Activated naive CD4-positive, alpha-beta T cell treated with anti-CD3 and anti-CD28 coated beads, Interleukin-2, amount 50 U/mL, for 72 hours (primary cell): ENCODE results near the gene ZP3. TPM values are rescaled to one million over a fixed set of nuclear protein-coding genes. Genes with fewer than 3 reads are reported as not detected.
A peak's percentile ranks its signal among the peaks of the same experiment; 100 is the strongest.
"Not testable (repeated sequence)": the region's sequence is repeated elsewhere in the genome, so short reads cannot be mapped to it uniquely, and the experiment has no call there.

Experiments
- ATAC-seq, 2 donors: fragments of 150-1000 bp; cut with Tn5 transposase; 2 replicates each; pipeline ENCODE4 v1.10.0; 2021; ENCODE audit warnings: mild to moderate bottlenecking in 2 of 2, moderate library complexity in 2 of 2
- DNase-seq, 2 donors: peaks; one replicate each; pipeline ENCODE4 v3.0.0; 2021 to 2022; ENCODE audit warnings: low spot score in 2 of 2
- H3K27ac Mint-ChIP-seq, 2 donors: one replicate each; pipeline ENCODE4 v1.8.0; 2022; ENCODE audit warnings: mild to moderate bottlenecking in 2 of 2, mixed read lengths in 2 of 2
- H3K36me3 Mint-ChIP-seq, 2 donors: one replicate each; pipeline ENCODE4 v1.8.0; 2022; ENCODE audit warnings: mixed read lengths in 2 of 2
- H3K9me3 Mint-ChIP-seq, 2 donors: one replicate each; pipeline ENCODE4 v1.8.0; 2022; ENCODE audit warnings: mixed read lengths in 2 of 2
- total RNA-seq, 2 donors: library from RNA; stranded (reverse); gene quantifications; one replicate each; pipeline ENCODE4 v1.2.3, GENCODE V29; 2022

ZP3 gene
- total RNA-seq, 2 donors from 2014 or later: 7.9 to 19.2 TPM

DNA sequence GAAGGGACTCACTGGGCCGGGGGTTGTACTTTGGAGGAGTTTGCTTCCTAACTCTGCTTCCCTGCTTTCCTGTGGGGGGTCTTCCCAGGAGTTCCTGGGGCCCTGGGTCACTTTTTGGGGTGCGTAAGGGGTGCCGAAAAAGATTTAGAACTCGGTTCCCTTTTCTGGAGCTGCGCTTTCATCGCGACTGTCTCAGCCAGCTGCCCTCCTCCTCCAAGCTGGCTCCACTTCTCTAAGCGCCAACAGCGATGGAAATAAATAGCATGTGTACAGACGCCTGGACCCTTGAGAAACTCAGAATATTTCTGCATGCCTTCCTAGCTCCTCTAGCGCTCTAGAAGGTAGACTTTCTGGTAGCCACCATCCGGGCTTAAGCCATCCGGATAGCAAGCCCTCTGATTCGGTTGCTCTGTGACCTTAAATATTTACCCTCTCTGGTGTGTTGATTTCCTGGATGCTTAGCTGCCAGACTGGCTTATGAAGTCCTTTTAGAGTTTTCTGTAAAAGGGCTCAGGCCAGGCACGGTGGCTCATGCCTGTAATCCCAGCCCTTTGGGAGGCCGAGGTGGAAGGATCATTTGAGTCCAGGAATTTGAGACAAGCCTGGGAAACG lies 37.6 kb downstream of the ZP3 start:
- not testable (repeated sequence) for H3K9me3 Mint-ChIP-seq, ATAC-seq, DNase-seq, H3K27ac Mint-ChIP-seq, H3K36me3 Mint-ChIP-seq

DNA sequence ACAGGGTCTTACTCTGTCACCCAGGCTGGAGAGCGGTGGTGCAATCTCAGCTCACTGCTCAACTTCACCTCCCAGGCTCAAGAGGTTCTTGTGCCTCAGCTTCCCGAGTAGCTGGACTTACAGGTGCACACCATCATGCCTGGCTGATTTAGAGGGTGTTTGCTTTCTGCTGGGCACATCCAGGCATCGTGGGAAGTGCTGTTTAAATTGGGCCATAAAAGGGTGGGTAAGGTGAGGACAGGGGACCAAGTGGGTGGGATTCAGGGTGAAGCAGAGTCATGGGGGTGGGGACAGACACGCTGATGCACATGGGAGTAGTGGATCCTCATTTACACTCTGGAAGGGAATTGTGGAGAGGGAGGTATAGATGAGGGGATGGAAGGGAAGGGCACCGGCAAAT lies 40.2 kb downstream of the ZP3 start:
- H3K9me3 Mint-ChIP-seq, H3K36me3 Mint-ChIP-seq, ATAC-seq, DNase-seq, H3K27ac Mint-ChIP-seq: not testable (repeated sequence)

- H3K9me3 Mint-ChIP-seq, H3K27ac Mint-ChIP-seq, DNase-seq, H3K36me3 Mint-ChIP-seq, ATAC-seq: not testable (repeated sequence)
Observed at GRCh38 chr7:76465950-76466349, 41.2 kb downstream of the ZP3 start.

- H3K36me3 Mint-ChIP-seq, H3K9me3 Mint-ChIP-seq, DNase-seq: not testable (repeated sequence)
- peak in 1 of 2 donors; percentile 29 for ATAC-seq
- peak overlapping the region in 1 of 2 donors; percentile 52 for H3K27ac Mint-ChIP-seq
Observed at GRCh38 chr7:76467743-76468404, 43.1 kb downstream of the ZP3 start.

- not testable (repeated sequence) for H3K9me3 Mint-ChIP-seq, H3K27ac Mint-ChIP-seq, H3K36me3 Mint-ChIP-seq, ATAC-seq, DNase-seq
Observed at GRCh38 chr7:76471556-76472221, 46.9 kb downstream of the ZP3 start.

- DNase-seq, H3K36me3 Mint-ChIP-seq, H3K9me3 Mint-ChIP-seq, ATAC-seq, H3K27ac Mint-ChIP-seq: not testable (repeated sequence)
Observed at GRCh38 chr7:76473097-76473496, 48.3 kb downstream of the ZP3 start.

- not testable (repeated sequence) for H3K36me3 Mint-ChIP-seq, DNase-seq, H3K27ac Mint-ChIP-seq, H3K9me3 Mint-ChIP-seq, ATAC-seq
Observed at GRCh38 chr7:76476280-76476679, 51.5 kb downstream of the ZP3 start.

DNA sequence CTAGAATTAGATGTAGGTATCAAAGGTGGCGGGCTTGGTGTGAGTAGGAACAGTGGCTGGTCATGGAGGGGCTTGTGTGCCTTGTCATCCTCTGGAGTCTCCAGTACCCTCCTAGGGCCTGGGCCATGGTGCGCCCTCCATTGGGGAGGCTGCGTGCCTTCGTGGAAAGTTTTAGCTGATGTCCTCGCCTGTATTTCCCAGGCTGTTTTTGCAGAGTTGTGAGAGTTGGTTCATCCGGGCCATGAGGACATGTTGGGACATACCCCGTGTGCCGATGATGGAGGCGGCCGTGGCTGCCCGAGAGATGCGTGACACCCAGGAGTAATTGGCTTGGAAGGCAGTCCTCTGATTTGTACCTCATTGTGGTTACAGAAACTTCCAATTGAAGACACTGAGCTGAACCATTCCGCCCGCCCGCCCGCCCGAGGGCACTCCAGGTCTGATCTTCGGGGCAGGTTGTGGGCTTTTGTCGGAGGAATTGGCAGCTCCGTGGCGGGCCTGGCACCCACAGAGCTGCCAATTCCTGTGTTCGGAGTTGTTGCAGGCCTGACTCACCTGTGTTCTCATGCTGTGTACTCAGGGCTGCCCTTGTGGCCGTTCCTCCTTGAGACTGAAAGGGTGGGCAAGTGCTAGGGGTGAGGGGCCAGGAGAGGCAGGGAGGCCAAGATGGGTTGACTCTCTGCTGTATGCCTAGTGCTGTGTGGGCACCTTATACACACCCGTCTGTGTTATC lies 52.2 kb downstream of the ZP3 start:
- not testable (repeated sequence) for ATAC-seq, H3K9me3 Mint-ChIP-seq, DNase-seq, H3K36me3 Mint-ChIP-seq
- peak overlapping the region in 1 of 2 donors; percentile 44 for H3K27ac Mint-ChIP-seq

GRCh38 chr7:76479628-76480027 lies 54.9 kb downstream of the ZP3 start:
- not testable (repeated sequence) for DNase-seq, H3K36me3 Mint-ChIP-seq, H3K9me3 Mint-ChIP-seq, ATAC-seq
- peak overlapping the region in 1 of 2 donors; percentile 74 for H3K27ac Mint-ChIP-seq

DNA sequence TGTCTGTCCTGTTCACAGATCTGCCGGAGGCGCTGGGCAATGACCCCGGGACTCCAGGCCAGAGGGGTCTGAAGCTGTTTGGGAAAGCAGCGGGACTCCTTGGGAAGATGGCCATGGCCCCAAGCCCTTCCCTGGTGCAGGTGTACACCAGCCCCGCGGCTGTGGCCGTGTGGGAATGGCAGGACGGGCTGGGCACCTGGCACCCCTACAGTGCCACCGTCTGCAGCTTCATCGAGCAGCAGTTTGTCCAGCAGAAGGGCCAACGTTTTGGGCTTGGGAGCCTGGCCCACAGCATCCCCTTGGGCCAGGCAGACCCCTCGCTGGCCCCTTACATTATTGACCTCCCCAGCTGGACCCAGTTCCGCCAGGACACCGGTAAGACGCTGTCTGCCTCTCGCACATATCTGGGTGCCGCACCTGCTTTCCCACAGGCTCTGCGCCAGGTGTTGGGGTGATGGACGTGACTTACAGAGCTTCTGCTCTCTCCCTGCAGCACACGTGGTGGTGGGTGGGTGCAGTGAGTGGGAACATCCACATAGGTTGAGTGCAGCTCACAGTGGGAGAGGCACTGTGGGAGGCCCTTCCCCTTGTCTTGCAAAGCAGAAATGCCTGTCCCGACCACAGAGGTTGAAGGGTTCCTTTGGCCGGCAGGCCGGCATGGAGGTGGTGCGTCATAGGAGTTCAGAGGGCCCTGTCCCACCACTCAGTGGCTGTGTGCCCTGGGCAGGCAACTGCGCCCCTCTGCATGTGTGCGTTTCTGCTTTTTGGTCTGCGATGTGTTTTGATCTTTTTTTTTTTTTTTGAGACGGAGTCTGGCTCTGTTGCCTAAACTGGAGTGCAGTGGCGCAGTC lies 55.9 kb downstream of the ZP3 start:
- not testable (repeated sequence) for H3K9me3 Mint-ChIP-seq, H3K27ac Mint-ChIP-seq, H3K36me3 Mint-ChIP-seq, ATAC-seq, DNase-seq

- not testable (repeated sequence) for DNase-seq, H3K9me3 Mint-ChIP-seq, ATAC-seq, H3K36me3 Mint-ChIP-seq, H3K27ac Mint-ChIP-seq
Observed at GRCh38 chr7:76482660-76483059, 57.9 kb downstream of the ZP3 start.

- ATAC-seq, H3K36me3 Mint-ChIP-seq, H3K9me3 Mint-ChIP-seq, DNase-seq: not testable (repeated sequence)
- peak overlapping the region in 1 of 2 donors; percentile 60 for H3K27ac Mint-ChIP-seq
Observed at GRCh38 chr7:76483081-76483480, 58.3 kb downstream of the ZP3 start.

GRCh38 chr7:76484456-76484855 lies 59.7 kb downstream of the ZP3 start:
- not testable (repeated sequence) for H3K36me3 Mint-ChIP-seq, DNase-seq, H3K9me3 Mint-ChIP-seq, H3K27ac Mint-ChIP-seq, ATAC-seq

GRCh38 chr7:76485822-76486610 lies 61.3 kb downstream of the ZP3 start:
- H3K9me3 Mint-ChIP-seq, H3K36me3 Mint-ChIP-seq, DNase-seq: not testable (repeated sequence)
- H3K27ac Mint-ChIP-seq: peak overlapping the region in 1 of 2 donors; percentile 71
- ATAC-seq: peak in 1 of 2 donors; percentile 29

DNA sequence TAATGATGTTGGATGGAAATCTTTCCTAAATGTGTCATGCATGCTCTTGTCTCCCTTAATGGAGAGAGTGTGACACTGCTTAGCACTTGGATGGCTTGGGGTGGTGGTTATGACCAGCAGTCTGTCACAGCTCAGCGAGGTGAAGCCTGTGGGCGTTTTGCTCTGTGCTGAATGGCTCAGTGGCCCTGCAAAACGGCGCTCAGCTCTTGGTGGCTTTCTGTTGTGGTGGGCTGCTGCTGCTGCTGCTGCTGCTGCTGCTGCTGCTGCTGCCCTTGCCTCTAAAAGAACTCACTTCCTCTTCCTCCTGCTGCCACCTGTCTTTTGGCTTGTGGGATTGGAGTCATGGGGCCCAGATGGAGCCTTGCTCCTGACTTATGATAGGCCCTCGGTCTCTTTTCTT lies 61.9 kb downstream of the ZP3 start:
- not testable (repeated sequence) for H3K9me3 Mint-ChIP-seq, DNase-seq, H3K36me3 Mint-ChIP-seq
- peak; percentile 98 to 99 for ATAC-seq
- peak overlapping the region; percentile 71 to 92 for H3K27ac Mint-ChIP-seq
